ENCODE data around the gene FTSJ1.
A peak's percentile ranks its signal among the peaks of the same experiment; 100 is the strongest.

FTSJ1 gene

GRCh38 chrX:48459483-48459882 lies 16.5 kb upstream of the FTSJ1 start:
- DNase-seq (ENCODE audit: insufficient read length, low spot score): no peak
- FAIRE-seq: no peak
- TF ChIP-seq POLR2A (IDR thresholded peaks at IDR 0.05; ENCODE audit: low read depth, low read length): no peak
- no peak for TF ChIP-seq SPI1 (IDR thresholded peaks at IDR 0.05; ENCODE audit: low read depth, low read length)
- no peak for TF ChIP-seq POU2F2 (IDR thresholded peaks at IDR 0.05; ENCODE audit: low read depth, low read length)
- no peak for TF ChIP-seq PAX5 (IDR thresholded peaks at IDR 0.05; ENCODE audit: insufficient read depth, low read length, severe bottlenecking)
- no peak for TF ChIP-seq TAF1 (IDR thresholded peaks at IDR 0.05; ENCODE audit: low read depth, low read length)
- no peak for TF ChIP-seq POLR2AphosphoS5 (IDR thresholded peaks at IDR 0.05; ENCODE audit: low read depth, low read length)

GRCh38 chrX:48460031-48460430 lies 16.0 kb upstream of the FTSJ1 start:
- DNase-seq (ENCODE audit: insufficient read length, low spot score) (no peak), FAIRE-seq (no peak)
- TF ChIP-seq POLR2AphosphoS5 (IDR thresholded peaks at IDR 0.05; ENCODE audit: low read depth, low read length) (no peak), TAF1 (IDR thresholded peaks at IDR 0.05; ENCODE audit: low read depth, low read length) (no peak)

GRCh38 chrX:48460606-48461005 lies 15.4 kb upstream of the FTSJ1 start:
- DNase-seq (ENCODE audit: insufficient read length, low spot score) (no peak), FAIRE-seq (no peak)
- TF ChIP-seq SPI1 (IDR thresholded peaks at IDR 0.05; ENCODE audit: low read depth, low read length) (no peak), PAX5 (IDR thresholded peaks at IDR 0.05; ENCODE audit: insufficient read depth, low read length, severe bottlenecking) (no peak), POLR2AphosphoS5 (IDR thresholded peaks at IDR 0.05; ENCODE audit: low read depth, low read length) (no peak), TAF1 (IDR thresholded peaks at IDR 0.05; ENCODE audit: low read depth, low read length) (no peak), POLR2A (IDR thresholded peaks at IDR 0.05; ENCODE audit: low read depth, low read length) (no peak), POU2F2 (IDR thresholded peaks at IDR 0.05; ENCODE audit: low read depth, low read length) (no peak)

- DNase-seq (ENCODE audit: insufficient read length, low spot score) (no peak), FAIRE-seq (peak; percentile 31)
- TF ChIP-seq TAF1 (IDR thresholded peaks at IDR 0.05; ENCODE audit: low read depth, low read length): no peak
Measured at GRCh38 chrX:48461830-48462229, 14.2 kb upstream of the FTSJ1 start.

- no peak for DNase-seq (ENCODE audit: insufficient read length, low spot score)
- no peak for FAIRE-seq
- no peak for TF ChIP-seq POLR2AphosphoS5 (IDR thresholded peaks at IDR 0.05; ENCODE audit: low read depth, low read length)
- no peak for TF ChIP-seq PAX5 (IDR thresholded peaks at IDR 0.05; ENCODE audit: insufficient read depth, low read length, severe bottlenecking)
- no peak for TF ChIP-seq TAF1 (IDR thresholded peaks at IDR 0.05; ENCODE audit: low read depth, low read length)
- no peak for TF ChIP-seq POU2F2 (IDR thresholded peaks at IDR 0.05; ENCODE audit: low read depth, low read length)
- TF ChIP-seq SPI1 (IDR thresholded peaks at IDR 0.05; ENCODE audit: low read depth, low read length): no peak
- TF ChIP-seq POLR2A (IDR thresholded peaks at IDR 0.05; ENCODE audit: low read depth, low read length): no peak
Measured at GRCh38 chrX:48465336-48465933, 10.6 kb upstream of the FTSJ1 start.

- TF ChIP-seq SPI1 (IDR thresholded peaks at IDR 0.05; ENCODE audit: low read depth, low read length) (no peak), TAF1 (IDR thresholded peaks at IDR 0.05; ENCODE audit: low read depth, low read length) (no peak), PAX5 (IDR thresholded peaks at IDR 0.05; ENCODE audit: insufficient read depth, low read length, severe bottlenecking) (no peak), POLR2AphosphoS5 (IDR thresholded peaks at IDR 0.05; ENCODE audit: low read depth, low read length) (no peak), POLR2A (IDR thresholded peaks at IDR 0.05; ENCODE audit: low read depth, low read length) (no peak), POU2F2 (IDR thresholded peaks at IDR 0.05; ENCODE audit: low read depth, low read length) (no peak)
- DNase-seq (ENCODE audit: insufficient read length, low spot score) (no peak), FAIRE-seq (no peak)
Measured at GRCh38 chrX:48466696-48467095, 9.3 kb upstream of the FTSJ1 start.

- DNase-seq (ENCODE audit: insufficient read length, low spot score) (no peak), FAIRE-seq (no peak)
- no peak for TF ChIP-seq POU2F2 (IDR thresholded peaks at IDR 0.05; ENCODE audit: low read depth, low read length)
- TF ChIP-seq PAX5 (IDR thresholded peaks at IDR 0.05; ENCODE audit: insufficient read depth, low read length, severe bottlenecking): no peak
- no peak for TF ChIP-seq POLR2A (IDR thresholded peaks at IDR 0.05; ENCODE audit: low read depth, low read length)
- no peak for TF ChIP-seq TAF1 (IDR thresholded peaks at IDR 0.05; ENCODE audit: low read depth, low read length)
- no peak for TF ChIP-seq SPI1 (IDR thresholded peaks at IDR 0.05; ENCODE audit: low read depth, low read length)
- TF ChIP-seq POLR2AphosphoS5 (IDR thresholded peaks at IDR 0.05; ENCODE audit: low read depth, low read length): no peak
Measured at GRCh38 chrX:48467281-48467761, 8.7 kb upstream of the FTSJ1 start.

GRCh38 chrX:48468247-48468671 lies 7.7 kb upstream of the FTSJ1 start:
- peak; percentile 41 for FAIRE-seq
- TF ChIP-seq POU2F2 (IDR thresholded peaks at IDR 0.05; ENCODE audit: low read depth, low read length): no peak
- no peak for TF ChIP-seq PAX5 (IDR thresholded peaks at IDR 0.05; ENCODE audit: insufficient read depth, low read length, severe bottlenecking)
- TF ChIP-seq TAF1 (IDR thresholded peaks at IDR 0.05; ENCODE audit: low read depth, low read length): no peak
- TF ChIP-seq SPI1 (IDR thresholded peaks at IDR 0.05; ENCODE audit: low read depth, low read length): no peak
- TF ChIP-seq POLR2AphosphoS5 (IDR thresholded peaks at IDR 0.05; ENCODE audit: low read depth, low read length): no peak
- no peak for TF ChIP-seq POLR2A (IDR thresholded peaks at IDR 0.05; ENCODE audit: low read depth, low read length)
- peak; percentile 44 for DNase-seq (ENCODE audit: insufficient read length, low spot score)

GRCh38 chrX:48468693-48469691 lies 7.0 kb upstream of the FTSJ1 start:
- TF ChIP-seq PAX5 (IDR thresholded peaks at IDR 0.05; ENCODE audit: insufficient read depth, low read length, severe bottlenecking): no peak
- TF ChIP-seq POLR2AphosphoS5 (IDR thresholded peaks at IDR 0.05; ENCODE audit: low read depth, low read length): no peak
- TF ChIP-seq TAF1 (IDR thresholded peaks at IDR 0.05; ENCODE audit: low read depth, low read length): no peak
- no peak for TF ChIP-seq POLR2A (IDR thresholded peaks at IDR 0.05; ENCODE audit: low read depth, low read length)
- TF ChIP-seq SPI1 (IDR thresholded peaks at IDR 0.05; ENCODE audit: low read depth, low read length): no peak
- TF ChIP-seq POU2F2 (IDR thresholded peaks at IDR 0.05; ENCODE audit: low read depth, low read length): no peak
- FAIRE-seq (peak; percentile 33), DNase-seq (ENCODE audit: insufficient read length, low spot score) (no peak)

Data from GM12891 (cell line).